ENCODE measurements around the gene BMPR1B. TPM values are rescaled to one million over a fixed set of nuclear protein-coding genes. Genes with fewer than 3 reads are reported as not detected.

The BMPR1B gene
- total and polyA plus RNA-seq, 2 of the 8 experiments (the other 6 are each of a cell fraction or from before 2014, with no cell fraction given) = 0.14 to 1.1 TPM

DNA sequence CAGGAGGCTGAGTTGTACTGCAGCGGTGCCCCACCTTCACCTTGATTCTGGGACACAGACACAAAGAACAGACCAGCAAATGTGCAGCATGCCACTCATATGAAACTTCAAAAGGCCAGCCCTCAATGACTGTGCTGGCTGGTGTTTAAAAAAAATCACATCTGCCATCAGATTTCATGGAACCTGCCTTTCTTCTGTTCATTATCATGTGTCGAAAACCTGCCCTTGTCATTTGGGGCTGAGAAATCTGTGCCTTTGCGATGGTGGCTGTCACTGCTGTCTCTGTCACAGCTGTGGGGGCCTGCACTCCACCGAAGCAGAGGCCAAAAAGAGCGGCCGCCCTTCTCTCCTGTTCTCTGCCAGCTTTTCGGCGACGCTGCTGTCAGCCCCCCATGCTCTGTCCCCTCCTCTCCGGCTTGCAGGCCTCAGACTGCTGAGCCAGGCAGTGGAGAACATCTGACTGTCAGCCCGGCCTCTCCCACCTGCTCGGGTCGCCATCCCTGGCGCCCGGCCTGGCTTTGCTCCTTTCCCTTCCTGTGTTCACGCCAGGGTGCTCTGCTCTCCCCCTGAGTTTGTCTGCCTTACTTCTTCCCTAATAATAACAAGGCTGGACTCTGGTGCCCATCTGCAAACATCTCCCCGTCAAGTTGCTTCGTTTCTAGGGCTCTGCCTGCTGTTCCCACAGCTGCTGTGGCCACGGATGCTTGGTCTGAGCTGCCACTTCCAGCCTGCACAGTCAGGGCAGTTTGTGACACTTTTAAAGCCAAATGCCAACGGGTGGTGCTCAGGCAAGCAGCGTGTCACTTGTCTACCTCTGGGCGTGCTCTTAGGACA, 435.9 kb downstream of the BMPR1B start (continued):
- no peak for TF ChIP-seq SP2 (IDR thresholded peaks at IDR 0.05; ENCODE audit: low read length)
- no peak for TF ChIP-seq GABPA (IDR thresholded peaks at IDR 0.05; ENCODE audit: borderline replicate concordance, insufficient read depth, low read length)
- TF ChIP-seq, protein P1, sequence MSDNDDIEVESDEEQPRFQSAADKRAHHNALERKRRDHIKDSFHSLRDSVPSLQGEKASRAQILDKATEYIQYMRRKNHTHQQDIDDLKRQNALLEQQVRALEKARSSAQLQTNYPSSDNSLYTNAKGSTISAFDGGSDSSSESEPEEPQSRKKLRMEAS (IDR thresholded peaks at IDR 0.05) = no peak

Data from H1 (cell line).